Stimulated activated CD4-positive, alpha-beta T cell treated with anti-CD3 and anti-CD28 coated beads, Interleukin-12 subunit alpha, Interleukin-12 subunit beta, amount 100 ng/mL, for 4 hours (primary cell): ENCODE results near the gene CSPG4.
"Not testable (repeated sequence)": the region's sequence is repeated elsewhere in the genome, so short reads cannot be mapped to it uniquely, and the experiment has no call there.

Experiments used
- DNase-seq: peaks from one replicate; pipeline ENCODE4 v3.0.0-alpha.2; 2020

Gene CSPG4

DNA sequence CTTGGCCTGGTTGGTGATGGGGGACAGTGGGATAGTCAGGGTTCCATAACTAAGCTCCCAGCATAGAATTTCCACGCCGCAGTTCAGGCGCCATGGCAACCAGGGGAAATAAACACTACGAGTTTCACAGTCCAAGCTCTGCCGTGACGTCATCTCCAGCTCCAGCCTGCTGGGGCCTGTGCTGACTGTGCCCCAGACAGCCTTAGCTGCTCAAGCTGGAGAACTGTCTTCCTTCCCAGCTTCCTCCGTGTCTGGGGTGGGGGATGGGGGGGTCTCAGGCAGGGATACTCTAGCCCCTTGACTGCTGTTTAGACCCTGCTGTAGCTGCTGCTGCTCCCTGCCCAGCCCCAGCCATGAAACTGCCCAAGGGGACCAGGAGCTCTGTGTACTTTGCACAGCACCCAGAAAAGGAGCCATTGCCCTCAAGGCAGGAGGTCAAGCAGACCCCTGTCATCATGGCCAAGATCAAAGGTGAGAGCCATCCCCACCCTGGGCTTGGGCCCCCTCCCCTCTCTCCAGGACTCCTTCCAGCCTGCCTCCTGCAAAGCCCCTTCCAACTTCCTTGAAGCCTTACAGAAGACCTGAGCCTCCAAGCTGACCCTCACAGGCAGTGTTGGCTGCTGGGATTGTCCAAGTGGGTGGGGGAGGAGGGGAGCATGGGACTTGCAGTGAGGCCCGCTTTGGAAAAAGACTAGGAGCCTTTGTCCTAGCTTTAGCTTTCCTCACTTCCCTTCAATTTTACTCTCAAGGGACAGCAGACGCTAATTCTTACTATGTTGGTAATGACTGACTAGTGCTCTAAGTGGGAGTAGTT, 11.4 kb upstream of the CSPG4 start:
- DNase-seq = no peak

GRCh38 chr15:75723171-75723846, 10.7 kb upstream of the CSPG4 start:
- DNase-seq = no peak

DNA sequence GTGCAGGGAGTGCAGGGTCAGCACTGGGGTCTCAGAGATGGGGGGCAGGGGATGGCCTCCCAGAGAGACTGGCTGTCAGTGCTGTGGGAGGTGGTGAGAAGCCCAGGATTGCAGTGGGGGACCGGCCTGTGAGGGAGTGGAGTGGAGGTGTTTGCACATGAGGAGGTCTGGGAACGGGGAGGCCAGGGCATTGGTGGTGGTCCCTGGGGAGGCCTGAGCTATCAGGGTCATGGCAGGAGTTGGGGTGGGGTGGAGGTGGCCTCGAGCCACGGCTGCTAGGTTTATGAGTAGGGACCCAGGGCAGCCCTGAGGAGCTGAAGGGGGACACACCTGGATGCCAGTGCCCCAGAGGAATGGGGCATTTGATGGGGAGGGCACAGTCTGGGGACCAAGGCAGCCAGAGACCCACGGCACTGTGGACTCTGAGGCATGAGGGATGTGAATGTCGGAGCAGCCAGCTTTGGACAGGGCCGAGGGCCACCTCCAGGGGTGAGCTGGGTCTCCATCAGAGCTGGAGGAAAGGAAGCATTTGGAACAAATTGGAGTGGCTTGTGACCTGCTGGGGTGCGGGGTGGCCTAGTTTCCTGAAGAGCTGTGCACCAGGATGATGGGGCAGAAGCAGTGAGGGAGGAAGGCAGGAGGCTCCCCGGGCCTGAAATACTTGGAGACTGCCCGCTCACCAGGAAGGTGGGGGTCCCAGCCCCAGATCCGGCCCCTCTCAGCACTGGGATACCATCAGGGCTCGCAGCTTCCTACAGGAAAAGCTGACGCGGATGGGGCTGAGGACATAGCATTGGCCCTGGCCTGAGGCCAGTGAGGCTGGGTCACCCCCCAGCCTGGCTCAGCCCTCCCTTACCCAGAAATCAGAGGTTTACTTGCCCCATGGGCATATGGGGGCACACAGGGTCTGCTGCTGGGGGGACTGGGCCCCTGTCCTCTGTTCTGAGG, 9.5 kb upstream of the CSPG4 start:
- DNase-seq = no peak

DNA sequence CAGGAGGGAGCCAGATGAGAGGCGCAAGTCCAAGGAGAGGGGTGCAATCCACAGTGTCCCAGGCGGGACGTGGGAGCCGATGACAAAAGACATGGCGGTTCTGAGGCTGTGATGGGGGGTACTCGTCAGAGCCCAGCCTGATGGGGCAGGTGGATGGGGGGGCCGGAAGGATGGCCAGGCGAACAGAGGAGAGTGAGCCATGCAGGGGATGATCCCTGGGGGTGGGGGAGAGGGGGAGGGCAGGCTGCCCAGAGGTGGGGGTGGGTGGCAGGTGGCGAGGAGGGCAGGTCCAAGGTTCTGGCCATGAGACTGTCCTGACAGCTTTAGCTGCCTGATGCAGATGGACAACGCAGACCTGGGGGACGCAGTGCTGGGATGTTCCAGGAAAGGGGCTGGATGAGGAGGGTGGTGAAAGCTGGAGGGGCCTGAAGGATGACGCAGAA, 8.9 kb upstream of the CSPG4 start:
- DNase-seq = no peak

DNA sequence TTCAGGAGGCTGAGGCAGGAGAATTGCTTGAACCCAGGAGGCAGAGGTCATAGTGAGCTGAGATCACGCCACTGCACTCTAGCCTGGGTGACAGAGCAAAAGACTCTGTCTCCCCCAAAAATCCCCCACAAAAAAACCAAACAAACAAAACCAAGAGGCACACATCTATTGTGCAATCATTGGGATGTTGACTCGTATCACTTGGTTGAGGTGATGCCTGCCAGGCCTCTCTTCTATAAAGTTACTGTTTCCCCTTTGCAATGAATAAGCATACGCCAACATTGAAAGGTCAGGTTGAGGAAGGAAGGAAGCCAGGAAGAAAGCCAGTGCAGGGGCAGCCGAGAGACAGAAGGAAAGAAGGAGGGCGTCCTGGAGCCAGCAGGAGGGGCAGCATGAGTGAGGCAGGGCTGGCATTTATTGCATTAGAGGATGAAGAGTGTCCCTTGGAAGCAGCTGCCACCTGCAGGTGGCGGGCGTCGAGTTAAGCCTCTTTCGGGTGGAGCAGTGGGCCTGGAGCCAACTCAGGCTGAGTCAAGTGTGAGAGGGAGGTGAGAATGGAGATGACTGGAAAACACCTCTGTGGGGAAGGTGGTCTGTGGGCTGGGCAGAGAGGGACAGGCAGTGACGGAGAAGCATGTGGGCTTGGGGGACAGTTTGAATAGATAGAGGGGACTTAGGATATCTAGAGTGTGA, 8.3 kb upstream of the CSPG4 start:
- peak; percentile 17 for DNase-seq

- no peak for DNase-seq
Observed at GRCh38 chr15:75720297-75720696, 7.6 kb upstream of the CSPG4 start.

- DNase-seq = no peak
Observed at GRCh38 chr15:75718328-75718727, 5.7 kb upstream of the CSPG4 start.

GRCh38 chr15:75717001-75717400, 4.4 kb upstream of the CSPG4 start:
- not testable (repeated sequence) for DNase-seq

GRCh38 chr15:75716249-75716950, 3.8 kb upstream of the CSPG4 start:
- DNase-seq = not testable (repeated sequence)

GRCh38 chr15:75715312-75715832, 2.7 kb upstream of the CSPG4 start:
- DNase-seq = not testable (repeated sequence)

DNA sequence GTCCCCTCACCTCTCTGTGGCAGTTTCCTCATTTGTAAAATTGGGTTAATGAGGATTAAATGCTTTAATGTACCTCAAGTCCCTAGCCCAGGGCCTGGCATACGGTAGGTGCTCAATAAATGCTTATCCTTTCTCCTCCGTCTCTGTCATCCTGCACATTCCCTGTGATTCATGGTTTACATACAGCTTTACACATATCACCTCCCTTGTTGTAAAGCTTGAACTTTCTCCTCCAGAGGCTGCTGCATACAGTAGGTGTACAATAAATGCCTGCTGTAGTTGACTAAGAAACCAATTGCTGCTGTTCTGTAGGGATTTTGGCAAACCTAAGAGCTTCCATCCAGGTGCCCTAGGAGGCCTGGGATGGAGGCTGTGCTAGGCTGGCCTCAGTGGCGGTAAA, 1.5 kb upstream of the CSPG4 start:
- DNase-seq = no peak

DNA sequence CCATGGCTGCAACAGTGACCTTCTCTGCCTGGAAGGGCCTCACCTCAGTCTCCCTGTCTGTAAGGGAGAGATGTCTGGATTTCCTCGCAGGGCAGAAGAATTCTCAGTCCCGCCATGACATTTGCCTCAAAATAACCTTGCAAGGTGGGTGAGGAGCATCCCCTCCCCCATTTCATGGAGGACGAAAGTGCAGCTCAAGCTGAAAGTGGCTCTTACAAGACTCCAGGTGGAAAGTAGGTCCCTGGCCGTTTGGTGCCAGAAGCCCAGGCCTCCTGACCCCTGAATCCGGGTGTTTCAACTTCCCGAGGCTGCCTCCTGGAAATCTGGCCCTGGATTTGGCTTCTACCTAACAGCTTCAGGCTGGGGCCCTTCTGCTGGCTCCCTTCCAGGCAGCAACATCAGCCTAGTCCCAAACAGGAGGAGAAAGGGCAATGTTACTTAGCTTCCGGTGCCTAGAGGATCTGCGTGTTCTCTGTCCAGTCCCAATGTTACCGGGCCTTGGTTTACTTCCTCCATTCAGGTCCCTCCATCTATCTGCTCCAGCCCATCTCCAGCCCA, 769 bp upstream of the CSPG4 start:
- DNase-seq = no peak

DNA sequence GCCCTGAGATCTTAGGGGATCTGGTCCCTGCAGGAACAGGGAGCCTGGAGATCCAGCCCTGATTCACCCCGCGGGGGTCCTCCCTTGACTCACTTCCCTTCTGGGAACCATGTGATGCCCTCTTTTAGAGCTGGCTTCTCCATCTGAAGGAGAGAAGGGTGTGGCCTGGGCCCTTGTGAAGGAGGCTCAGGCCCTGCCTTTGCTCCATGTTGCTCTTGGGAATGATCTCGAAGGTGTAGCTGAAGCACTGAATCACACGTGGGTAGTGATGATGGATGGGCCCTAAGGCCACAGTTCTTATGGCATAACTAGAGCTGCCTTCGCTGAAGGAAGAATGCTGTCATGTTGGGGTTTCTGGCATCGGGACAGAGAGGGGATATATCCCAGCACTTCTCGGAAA, 1.2 kb downstream of the CSPG4 start:
- DNase-seq = not testable (repeated sequence)

DNA sequence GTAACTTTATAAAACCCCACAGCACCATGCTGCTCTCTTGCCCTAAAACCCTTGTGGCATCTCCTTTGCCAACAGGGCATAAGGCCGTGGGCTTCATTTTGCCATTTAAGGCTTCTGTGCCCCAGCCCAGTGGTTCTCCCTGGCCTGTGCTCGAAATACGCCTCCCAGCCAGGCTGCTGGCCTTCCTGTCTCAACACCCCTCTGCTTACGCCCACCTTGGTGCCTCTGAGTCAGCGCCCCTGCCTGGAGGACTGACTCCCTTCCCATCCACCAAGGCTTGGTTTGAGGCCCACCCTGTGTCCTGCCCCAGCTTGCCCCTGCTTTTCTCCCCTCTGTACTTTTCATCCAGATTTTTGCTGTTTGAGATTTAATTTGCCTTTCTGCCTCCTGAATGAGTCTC, 1.8 kb downstream of the CSPG4 start:
- DNase-seq = not testable (repeated sequence)

GRCh38 chr15:75709458-75709857, 3.2 kb downstream of the CSPG4 start:
- DNase-seq = not testable (repeated sequence)

DNA sequence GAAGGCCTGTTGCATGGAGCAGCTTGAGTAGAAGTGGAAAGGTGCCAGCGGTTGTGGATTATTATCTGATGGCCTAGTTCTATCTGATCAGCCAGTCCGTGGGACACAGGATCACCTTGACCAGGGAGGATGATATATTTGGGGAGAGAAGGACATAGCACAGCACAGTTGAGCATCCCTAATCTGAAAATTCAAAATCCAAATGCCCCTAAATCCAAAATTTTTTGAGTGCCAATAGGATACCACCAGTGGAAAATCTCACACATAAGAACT, 6.0 kb downstream of the CSPG4 start:
- no peak for DNase-seq

- no peak for DNase-seq
Observed at GRCh38 chr15:75705854-75706681, 6.6 kb downstream of the CSPG4 start.

DNA sequence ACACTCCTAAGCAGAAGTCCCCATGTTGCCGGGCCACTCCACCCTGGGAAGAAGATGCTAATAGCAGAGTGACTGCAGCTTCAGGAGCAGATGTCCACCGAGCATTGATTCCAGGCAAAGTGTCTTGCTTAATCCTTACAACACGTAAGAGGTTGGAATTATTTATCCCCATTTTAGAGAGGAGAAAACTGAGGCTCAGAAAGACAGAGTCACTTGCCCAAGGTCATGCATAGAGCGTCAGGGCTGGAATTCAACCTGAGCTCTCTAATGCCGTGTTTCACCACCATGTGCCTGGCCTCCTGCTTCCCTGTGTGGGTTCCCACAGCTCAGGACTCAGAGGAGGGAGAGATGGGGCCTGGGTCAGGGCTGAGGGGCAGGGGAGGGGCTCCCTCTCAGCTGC, 7.3 kb downstream of the CSPG4 start:
- not testable (repeated sequence) for DNase-seq

- no peak for DNase-seq
Observed at GRCh38 chr15:75704618-75705017, 8.0 kb downstream of the CSPG4 start.

- DNase-seq = no peak
Observed at GRCh38 chr15:75704263-75704615, 8.4 kb downstream of the CSPG4 start.
